ENCODE data around the gene UNKL.
A peak's percentile ranks its signal among the peaks of the same experiment; 100 is the strongest.

UNKL gene

GRCh38 chr16:1323296-1324239 lies 90.9 kb downstream of the UNKL start:
- DNase-seq (ENCODE audit: low spot score), result no peak

GRCh38 chr16:1322407-1322806 lies 92.1 kb downstream of the UNKL start:
- DNase-seq (ENCODE audit: low spot score), result no peak

GRCh38 chr16:1320658-1321240 lies 93.8 kb downstream of the UNKL start:
- no peak for DNase-seq (ENCODE audit: low spot score)

- peak; percentile 54 for DNase-seq (ENCODE audit: low spot score)
Observed at GRCh38 chr16:1320097-1320496, 94.4 kb downstream of the UNKL start.

GRCh38 chr16:1319041-1319440 lies 95.5 kb downstream of the UNKL start:
- DNase-seq (ENCODE audit: low spot score), result no peak

GRCh38 chr16:1318268-1318545 lies 96.3 kb downstream of the UNKL start:
- DNase-seq (ENCODE audit: low spot score), result no peak

GRCh38 chr16:1317479-1318267 lies 96.8 kb downstream of the UNKL start:
- peak; percentile 51 for DNase-seq (ENCODE audit: low spot score)

- peak; percentile 55 for DNase-seq (ENCODE audit: low spot score)
Observed at GRCh38 chr16:1316033-1316405, 98.5 kb downstream of the UNKL start.

- DNase-seq (ENCODE audit: low spot score), result no peak
Observed at GRCh38 chr16:1315081-1316032, 99.1 kb downstream of the UNKL start.

- no peak for DNase-seq (ENCODE audit: low spot score)
Observed at GRCh38 chr16:1314399-1315068, 100.0 kb downstream of the UNKL start.

- DNase-seq (ENCODE audit: low spot score), result peak; percentile 53
Observed at GRCh38 chr16:1313721-1314369, 100.7 kb downstream of the UNKL start.

All from left forelimb (tissue), 1 donor.